Thyroid gland (tissue), 4 donors: ENCODE data around the gene IL37. TPM values are rescaled to one million over a fixed set of nuclear protein-coding genes. Genes with fewer than 3 reads are reported as not detected.
A peak's percentile ranks its signal among the peaks of the same experiment; 100 is the strongest.

Source experiments
- DNase-seq, 2 donors: peaks; one replicate each; pipeline ENCODE4 v3.0.0-alpha.2; 2019
- H3K27ac ChIP-seq, 3 donors: fragments of 200-600 bp; sonication (generic); 1 replicate in 2 of 3; 2 replicates in 1 of 3; pipeline ENCODE4 v1.5.1; 2016 to 2019; ENCODE audit warnings: mild to moderate bottlenecking in 1 of 3, moderate library complexity in 1 of 3
- H3K27me3 ChIP-seq: fragments of 200-600 bp; sonication (generic); one replicate; pipeline ENCODE4 v1.5.1; 2019
- H3K36me3 ChIP-seq, 2 donors: fragments of 200-600 bp; sonication (generic); one replicate each; pipeline ENCODE4 v1.5.1; 2016 to 2019
- H3K4me1 ChIP-seq, 2 donors: fragments of 200-600 bp; sonication (generic); one replicate each; pipeline ENCODE4 v1.5.1; 2017 to 2019
- H3K4me3 ChIP-seq, 3 donors: fragments of 200-600 bp; sonication (generic); replicated peaks in 1 of 3; 1 replicate in 2 of 3; 2 replicates in 1 of 3; pipeline ENCODE4 v1.5.1; 2016; ENCODE audit warnings: mild to moderate bottlenecking in 1 of 3
- H3K9me3 ChIP-seq: fragments of 200-600 bp; sonication (generic); one replicate; pipeline ENCODE4 v1.5.1; 2017
- CTCF ChIP-seq, 6 experiments: fragments of 200-600 bp in 3 of 6; fragments of 450-650 bp in 3 of 6; sonication (generic) in 3 of 6; IDR thresholded peaks; one replicate each; pipeline ENCODE4 v1.5.1; 2016 to 2019; ENCODE audit warnings: antibody characterized with exemption in 6 of 6, mild to moderate bottlenecking in 2 of 6, inconsistent platforms in 1 of 6, moderate library complexity in 1 of 6
- POLR2A ChIP-seq, 2 donors: fragments of 450-650 bp; IDR thresholded peaks; one replicate each; pipeline ENCODE4 v1.6.1; 2017; ENCODE audit warnings: antibody characterized with exemption in 2 of 2, mild to moderate bottlenecking in 2 of 2, moderate library complexity in 1 of 2
- WGBS, 2 donors: methylation state at CpG; one replicate each; pipeline ENCODE4 v1.1.5; 2017; 5-methylcytosine and 5-hydroxymethylcytosine counted together
- intact Hi-C: fragments of 100-400 bp; cut with DNase I; formaldehyde crosslinking; loops from one replicate; pipeline ENCODE4 v1.15.1; 2023
- total RNA-seq, 4 donors: library from RNA; depleted of rRNA; stranded (reverse); fragments of >200 nt; gene quantifications; one replicate each; pipeline ENCODE4 v1.2.3, GENCODE V29; 2016

IL37 gene
- total RNA-seq, 4 donors from 2014 or later = not detected

GRCh38 chr2:112936927-112937232, 25.9 kb downstream of the IL37 start:
- 87 to 92% methylated on average over 2 of the region's 2 CpGs for WGBS, 2 donors
- no peak for DNase-seq
- Histone ChIP-seq H3K4me3 (no peak overlapping the region), H3K4me1 (peaks cover 0 to 5% of the 10 kb centered on the region in 2 donors), H3K27me3 (no peaks in the 10 kb centered on the region), H3K36me3 (no peaks in the 10 kb centered on the region), H3K9me3 (no peaks in the 10 kb centered on the region), H3K27ac (no peak overlapping the region)
- intact Hi-C loops = no loop called here
- TF ChIP-seq POLR2A (IDR thresholded peaks at IDR 0.05) (no peak), CTCF (IDR thresholded peaks at IDR 0.05) (no peak)

GRCh38 chr2:112938904-112939303, 27.9 kb downstream of the IL37 start:
- no peaks in the 10 kb centered on the region for H3K9me3 ChIP-seq
- no peaks in the 10 kb centered on the region for H3K27me3 ChIP-seq
- H3K27ac ChIP-seq = no peak overlapping the region
- no peaks in the 10 kb centered on the region for H3K36me3 ChIP-seq
- intact Hi-C loops = no loop called here
- H3K4me3 ChIP-seq = no peak overlapping the region
- WGBS, 2 donors = 62 to 67% methylated on average over 5 of the region's 5 CpGs
- TF ChIP-seq CTCF (IDR thresholded peaks at IDR 0.05) (no peak), POLR2A (IDR thresholded peaks at IDR 0.05) (no peak)
- peaks cover 0 to 5% of the 10 kb centered on the region in 2 donors for H3K4me1 ChIP-seq
- DNase-seq = peak in 1 of 2 donors; percentile 5

GRCh38 chr2:112939425-112939824, 28.5 kb downstream of the IL37 start:
- 80 to 94% methylated on average over 5 of the region's 5 CpGs for WGBS, 2 donors
- no peak overlapping the region for H3K27ac ChIP-seq
- TF ChIP-seq POLR2A (IDR thresholded peaks at IDR 0.05) (no peak), CTCF (IDR thresholded peaks at IDR 0.05) (no peak)
- intact Hi-C loops = no loop called here
- no peaks in the 10 kb centered on the region for H3K9me3 ChIP-seq
- H3K27me3 ChIP-seq = no peaks in the 10 kb centered on the region
- no peak for DNase-seq
- H3K36me3 ChIP-seq = no peaks in the 10 kb centered on the region
- no peak overlapping the region for H3K4me3 ChIP-seq
- H3K4me1 ChIP-seq = peaks cover 0 to 5% of the 10 kb centered on the region in 2 donors

GRCh38 chr2:112940859-112941625, 30.1 kb downstream of the IL37 start:
- Histone ChIP-seq H3K27me3 (no peaks in the 10 kb centered on the region), H3K4me3 (no peak overlapping the region), H3K4me1 (peaks cover 0 to 5% of the 10 kb centered on the region in 2 donors), H3K27ac (no peak overlapping the region), H3K36me3 (no peaks in the 10 kb centered on the region), H3K9me3 (no peaks in the 10 kb centered on the region)
- intact Hi-C loops = loop anchor here (10.0 kb wide), 1 partner anchor 196 kb away; no protein-coding TSS in a partner anchor
- DNase-seq = no peak
- no peak for TF ChIP-seq CTCF (IDR thresholded peaks at IDR 0.05)
- no peak for TF ChIP-seq POLR2A (IDR thresholded peaks at IDR 0.05)
- 69 to 74% methylated on average over 3 of the region's 3 CpGs for WGBS, 2 donors
